B cell (primary cell): ENCODE data around the gene NAV2. TPM values are rescaled to one million over a fixed set of nuclear protein-coding genes. Genes with fewer than 3 reads are reported as not detected.

ENCODE experiments used
- ATAC-seq: fragments of 200-7000 bp; cut with Tn5 transposase; one replicate; pipeline ENCODE4 v1.10.0; 2021; ENCODE audit warnings: low read depth, mild to moderate bottlenecking, moderate number of reproducible peaks, moderate library complexity
- CTCF ChIA-PET: fragments of 350-600 bp; sonication (Branson Sonifier 250); formaldehyde crosslinking; loops from one replicate; lab custom pipeline; 2021; ENCODE audit warnings: antibody characterized with exemption, inconsistent platforms; lab: Charles Lee
- POLR2A ChIA-PET: fragments of 350-600 bp; sonication (Branson Sonifier 250); formaldehyde crosslinking; loops from one replicate; lab custom pipeline; 2021; ENCODE audit warnings: antibody characterized with exemption; lab: Charles Lee
- DNase-seq: peaks from one replicate; pipeline ENCODE4 v3.0.0; 2013
- H2AFZ ChIP-seq: 2 replicates; pipeline ENCODE4 v1.6.1; 2012; ENCODE audit warnings: mild to moderate bottlenecking, low read depth, low read length; ENCODE audit not compliant: insufficient read depth, poor library complexity, severe bottlenecking
- H3K27ac ChIP-seq, 2 donors: 1 replicate in 1 of 2; 2 replicates in 1 of 2; pipeline ENCODE4 v1.5.1; 2012 to 2013; ENCODE audit warnings: low read length in 2 of 2, mild to moderate bottlenecking in 2 of 2, moderate library complexity in 1 of 2
- H3K27me3 ChIP-seq, 4 experiments: fragments of 200-600 bp in 1 of 4; sonication (generic) in 1 of 4; replicated peaks in 1 of 4; 1 replicate in 2 of 4; 2 replicates in 2 of 4; pipeline versions ENCODE4 v1.6.1 to v1.7.0; 2013 to 2016; ENCODE audit warnings: low read length in 3 of 4, mild to moderate bottlenecking in 2 of 4, mixed read lengths in 1 of 4, moderate library complexity in 1 of 4; ENCODE audit not compliant: insufficient read depth in 4 of 4, control insufficient read depth in 3 of 4; ENCODE audit errors: control extremely low read depth in 1 of 4
- H3K36me3 ChIP-seq, 2 experiments: replicated peaks in 1 of 2; 1 replicate in 1 of 2; 2 replicates in 1 of 2; pipeline versions ENCODE4 v1.6.1 to v1.7.1; 2013; ENCODE audit warnings: low read length in 1 of 2; ENCODE audit not compliant: insufficient read depth in 2 of 2, control insufficient read depth in 1 of 2; ENCODE audit errors: control extremely low read depth in 1 of 2, extremely low read depth in 1 of 2
- H3K4me1 ChIP-seq, 2 donors: fragments of 200-600 bp in 1 of 2; sonication (generic) in 1 of 2; 1 replicate in 1 of 2; 2 replicates in 1 of 2; pipeline versions ENCODE4 v1.5.1 to v1.6.1; 2013 to 2017; ENCODE audit warnings: low read length in 2 of 2; ENCODE audit not compliant: control insufficient read depth in 2 of 2, insufficient read depth in 2 of 2
- H3K4me2 ChIP-seq: replicated peaks from 2 replicates; pipeline ENCODE3; 2012; ENCODE audit warnings: mild to moderate bottlenecking, low read depth, low read length; ENCODE audit not compliant: poor library complexity, severe bottlenecking
- H3K4me3 ChIP-seq, 5 experiments: fragments of 200-600 bp in 1 of 5; sonication (generic) in 1 of 5; 1 replicate in 3 of 5; 2 replicates in 2 of 5; pipeline versions ENCODE4 v1.5.1 to v1.7.0; 2011 to 2016; ENCODE audit warnings: low read length in 4 of 5, mild to moderate bottlenecking in 4 of 5, low read depth in 2 of 5, control low read depth in 1 of 5, moderate library complexity in 1 of 5; ENCODE audit not compliant: insufficient read depth in 1 of 5; ENCODE audit errors: control extremely low read depth in 1 of 5, extremely low read depth in 1 of 5
- H3K79me2 ChIP-seq: fragments of 200-600 bp; sonication (generic); one replicate; pipeline ENCODE4 v1.6.0; 2016; ENCODE audit warnings: low read length; ENCODE audit not compliant: control insufficient read depth, insufficient read depth
- H3K9ac ChIP-seq: fragments of 200-600 bp; sonication (generic); 2 replicates; pipeline ENCODE4 v1.6.1; 2017; ENCODE audit warnings: mild to moderate bottlenecking, low read length, moderate library complexity
- H3K9me3 ChIP-seq, 3 donors: one replicate each; pipeline versions ENCODE4 v1.6.1 to v1.7.1; 2013; ENCODE audit warnings: low read length in 2 of 3; ENCODE audit not compliant: control insufficient read depth in 2 of 3, insufficient read depth in 1 of 3; ENCODE audit errors: control extremely low read depth in 1 of 3
- H4K20me1 ChIP-seq: 2 replicates; pipeline ENCODE4 v1.6.0; 2012; ENCODE audit warnings: mild to moderate bottlenecking, low read length; ENCODE audit not compliant: insufficient read depth, control insufficient read depth, poor library complexity, severe bottlenecking
- H3K27ac Mint-ChIP-seq: one replicate; pipeline ENCODE4 v1.8.0; 2021; ENCODE audit warnings: mixed read lengths
- H3K27me3 Mint-ChIP-seq: one replicate; pipeline ENCODE4 v1.8.0; 2021; ENCODE audit warnings: mixed read lengths
- H3K4me1 Mint-ChIP-seq: one replicate; pipeline ENCODE4 v1.8.0; 2021; ENCODE audit warnings: mixed read lengths
- H3K4me3 Mint-ChIP-seq: one replicate; pipeline ENCODE4 v1.8.0; 2021; ENCODE audit warnings: mixed read lengths
- H3K9me3 Mint-ChIP-seq: one replicate; pipeline ENCODE4 v1.8.0; 2022; ENCODE audit warnings: mixed read lengths; ENCODE audit not compliant: insufficient read depth
- CTCF ChIP-seq: fragments of 200-600 bp; IDR thresholded peaks from one replicate; pipeline ENCODE4 v1.8.0; 2022; ENCODE audit warnings: antibody characterized with exemption, mild to moderate bottlenecking
- EZH2 ChIP-seq: IDR thresholded peaks from 2 replicates; pipeline ENCODE4 v1.6.1; 2012; ENCODE audit warnings: borderline replicate concordance, low read depth, mild to moderate bottlenecking, moderate library complexity, low read length; ENCODE audit not compliant: insufficient read depth, poor library complexity, severe bottlenecking
- WGBS: methylation state at CpG from one replicate; pipeline ENCODE4 v1.1.5; 2013; ENCODE audit warnings: missing lambda C conversion rate; ENCODE audit not compliant: insufficient coverage; 5-methylcytosine and 5-hydroxymethylcytosine counted together
- intact Hi-C: fragments of 100-400 bp; cut with micrococcal nuclease; formaldehyde crosslinking; loops from one replicate; pipeline ENCODE4 v1.10.0; 2022
- polyA plus RNA-seq: library from polyadenylated mRNA; depleted of rRNA; stranded (reverse); fragments of >200 nt; gene quantifications from 2 replicates; pipeline ENCODE4 v1.2.3, GENCODE V29; 2012
- total RNA-seq, 2 donors: library from RNA; stranded (reverse); fragments of 120-200 nt in 1 of 2; gene quantifications; 1 replicate in 1 of 2; 2 replicates in 1 of 2; pipeline versions ENCODE4 v1.2.3 to v1.2.4, GENCODE V29; 2013 to 2022

The NAV2 gene
- total and polyA plus RNA-seq, 2 donors (not counting 1 experiment from before 2014, with no cell fraction given) = 0.82 to 22.2 TPM

GRCh38 chr11:19853016-19853415, 140.4 kb downstream of the NAV2 start:
- H4K20me1 ChIP-seq = no peaks in the 10 kb centered on the region
- H3K79me2 ChIP-seq = no peaks in the 10 kb centered on the region
- ChIA-PET CTCF (no interaction called here), POLR2A (no interaction called here)
- H3K4me3 ChIP-seq = no peak overlapping the region
- DNase-seq (no peak), ATAC-seq (no peak)
- no peak overlapping the region for H3K4me3 Mint-ChIP-seq
- peaks cover 0 to 4% (median 0%) of the 10 kb centered on the region in 4 experiments for H3K27me3 ChIP-seq
- TF ChIP-seq CTCF = no peak
- TF ChIP-seq EZH2 = no peak
- H3K9me3 Mint-ChIP-seq = peaks cover 4% of the 10 kb centered on the region
- no peaks in the 10 kb centered on the region for H3K4me1 Mint-ChIP-seq
- no peak overlapping the region for H3K27ac ChIP-seq
- WGBS = 67% methylated on average over 1 of the region's 2 CpGs
- H3K9me3 ChIP-seq = no peaks in the 10 kb centered on the region
- H3K4me1 ChIP-seq = no peaks in the 10 kb centered on the region
- no peaks in the 10 kb centered on the region for H3K36me3 ChIP-seq
- no peak overlapping the region for H3K4me2 ChIP-seq
- peaks cover under 1% of the 10 kb centered on the region for H3K27me3 Mint-ChIP-seq
- no peak overlapping the region for H3K9ac ChIP-seq
- no peak overlapping the region for H3K27ac Mint-ChIP-seq
- intact Hi-C loops = no loop called here
- no peak overlapping the region for H2AFZ ChIP-seq

- Histone ChIP-seq H3K4me1 (no peaks in the 10 kb centered on the region), H3K36me3 (no peaks in the 10 kb centered on the region), H3K27ac (no peak overlapping the region), H4K20me1 (no peaks in the 10 kb centered on the region), H2AFZ (no peak overlapping the region), H3K9ac (no peak overlapping the region), H3K27me3 (peaks cover 0 to 4% (median 0%) of the 10 kb centered on the region in 4 experiments), H3K4me2 (no peak overlapping the region), H3K79me2 (no peaks in the 10 kb centered on the region), H3K9me3 (no peaks in the 10 kb centered on the region), H3K4me3 (no peak overlapping the region)
- peaks cover 4% of the 10 kb centered on the region for H3K9me3 Mint-ChIP-seq
- no peak overlapping the region for H3K4me3 Mint-ChIP-seq
- no peaks in the 10 kb centered on the region for H3K4me1 Mint-ChIP-seq
- intact Hi-C loops = no loop called here
- no peak for ATAC-seq
- peaks cover 4% of the 10 kb centered on the region for H3K27me3 Mint-ChIP-seq
- TF ChIP-seq CTCF = no peak
- no peak for TF ChIP-seq EZH2
- ChIA-PET CTCF (no interaction called here), POLR2A (no interaction called here)
- H3K27ac Mint-ChIP-seq = no peak overlapping the region
- WGBS = 8% methylated on average over 4 of the region's 4 CpGs
- DNase-seq = no peak
Observed at GRCh38 chr11:19853920-19854319, 141.3 kb downstream of the NAV2 start.
